GM18526 (cell line): ENCODE data around the gene MT1F.

ENCODE experiments used
- POLR2A ChIP-seq: IDR thresholded peaks from 3 replicates; pipeline ENCODE4 v1.6.1; 2011; ENCODE audit not compliant: insufficient read length; ENCODE audit errors: extremely low read depth

Gene MT1F

DNA sequence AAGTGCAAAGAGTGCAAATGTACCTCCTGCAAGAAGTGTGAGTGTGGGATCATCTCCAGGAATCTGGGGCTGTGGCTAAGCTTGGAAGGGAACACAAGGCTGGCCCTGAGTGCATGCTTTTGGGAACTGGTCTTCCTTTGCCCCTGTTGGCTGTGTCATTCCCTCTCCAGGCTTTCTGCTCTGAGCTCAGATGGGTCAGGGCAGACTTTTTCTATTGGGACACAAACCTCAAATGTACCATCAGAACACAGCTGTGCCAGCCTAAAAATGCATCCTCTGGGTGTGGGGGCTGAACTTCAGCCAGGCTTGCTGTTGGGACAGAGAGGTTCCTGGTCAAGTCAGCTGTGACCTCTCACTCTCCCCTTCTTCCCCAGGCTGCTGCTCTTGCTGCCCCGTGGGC lies 5.2 kb upstream of the MT1F start:
- no peak for TF ChIP-seq POLR2A

GRCh38 chr16:56653218-56653617 lies 4.5 kb upstream of the MT1F start:
- TF ChIP-seq POLR2A, result no peak

DNA sequence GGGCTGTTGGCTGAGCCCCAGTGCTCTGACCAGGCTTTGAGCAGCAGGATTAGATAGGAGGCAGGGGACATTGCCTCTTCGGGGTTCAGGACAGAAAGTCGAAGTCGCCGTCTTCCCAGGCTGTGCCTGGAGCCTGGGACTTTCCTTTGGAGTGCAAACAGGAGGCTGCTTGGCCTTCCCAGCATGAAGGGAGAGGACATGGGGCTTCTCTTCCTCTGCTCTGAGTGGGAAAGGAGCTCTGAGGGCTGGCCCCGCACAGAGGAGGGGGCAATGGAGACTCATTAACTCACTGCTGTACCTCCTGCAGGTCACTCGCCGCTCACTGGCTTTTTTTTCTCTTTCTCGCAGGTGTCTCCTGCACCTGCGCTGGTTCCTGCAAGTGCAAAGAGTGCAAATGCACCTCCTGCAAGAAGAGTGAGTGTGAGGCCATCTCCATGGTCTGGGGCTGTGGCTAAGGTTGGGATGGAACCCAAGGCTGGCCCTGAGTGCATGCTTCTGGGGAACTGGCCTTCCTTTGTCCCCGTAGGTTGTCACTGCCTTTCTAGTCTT lies 642 bp downstream of the MT1F start:
- no peak for TF ChIP-seq POLR2A

GRCh38 chr16:56662357-56663354 lies 4.9 kb downstream of the MT1F start:
- no peak for TF ChIP-seq POLR2A

GRCh38 chr16:56664506-56664905 lies 6.7 kb downstream of the MT1F start:
- no peak for TF ChIP-seq POLR2A

DNA sequence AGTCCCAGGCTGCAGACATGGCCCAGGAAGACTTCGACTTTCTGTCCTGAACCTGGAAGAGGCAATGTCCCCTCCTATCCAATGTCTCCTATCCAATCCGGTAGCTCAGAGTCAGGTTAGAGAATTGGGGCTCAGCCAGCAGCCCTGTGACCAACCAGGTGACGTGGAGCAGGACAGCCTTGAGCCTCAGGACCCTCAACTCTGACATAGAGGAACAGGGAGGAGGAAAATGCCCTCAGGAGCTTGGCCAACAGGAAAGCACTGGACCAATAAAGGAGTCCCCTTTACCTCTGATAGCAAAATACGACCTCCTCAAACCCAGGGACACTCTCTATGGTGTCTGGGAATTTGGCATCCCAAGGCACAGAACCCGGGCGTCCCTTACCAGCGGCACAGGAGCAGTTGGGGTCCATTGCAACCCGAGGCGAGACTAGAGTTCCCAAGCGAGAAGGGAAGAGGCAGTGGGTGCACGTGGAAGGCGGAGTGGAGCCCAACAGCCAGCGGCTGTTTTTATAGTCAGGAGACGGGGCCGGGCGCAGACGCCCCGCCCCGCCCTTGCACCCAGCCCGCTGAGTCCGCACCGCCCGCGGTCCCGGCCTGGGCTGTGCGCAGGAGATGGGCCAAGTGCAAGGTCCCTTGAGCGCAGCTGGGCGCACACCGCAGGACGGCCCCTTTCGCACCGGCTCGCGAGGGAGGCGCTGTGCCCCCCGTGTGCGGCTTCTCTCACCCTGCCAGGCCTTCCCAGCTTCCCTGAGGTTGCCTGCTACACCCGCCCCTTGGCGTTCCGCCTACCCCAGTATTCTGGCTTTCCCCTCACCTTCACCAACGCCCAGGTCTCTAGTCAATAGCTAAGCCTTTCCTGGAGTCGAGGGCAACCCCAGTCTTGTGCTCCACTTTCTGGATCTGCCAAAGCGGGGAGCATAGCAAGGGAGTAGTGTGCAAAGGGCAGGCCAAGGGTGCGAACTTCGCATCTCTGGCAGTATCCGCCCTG lies 10.1 kb downstream of the MT1F start, which contains the start of gene MT1G:
TSS of gene MT1G (minus strand) at position 485 of the 991 bp plus-strand sequence. CDS start at position 413, 72 bp downstream.
- no peak for TF ChIP-seq POLR2A

GRCh38 chr16:56669005-56669839 lies 11.5 kb downstream of the MT1F start, which contains the start of gene MT1H:
Gene MT1H (plus strand): TSS chr16:56669814. CDS start chr16:56669885, 71 bp downstream.
- no peak for TF ChIP-seq POLR2A

DNA sequence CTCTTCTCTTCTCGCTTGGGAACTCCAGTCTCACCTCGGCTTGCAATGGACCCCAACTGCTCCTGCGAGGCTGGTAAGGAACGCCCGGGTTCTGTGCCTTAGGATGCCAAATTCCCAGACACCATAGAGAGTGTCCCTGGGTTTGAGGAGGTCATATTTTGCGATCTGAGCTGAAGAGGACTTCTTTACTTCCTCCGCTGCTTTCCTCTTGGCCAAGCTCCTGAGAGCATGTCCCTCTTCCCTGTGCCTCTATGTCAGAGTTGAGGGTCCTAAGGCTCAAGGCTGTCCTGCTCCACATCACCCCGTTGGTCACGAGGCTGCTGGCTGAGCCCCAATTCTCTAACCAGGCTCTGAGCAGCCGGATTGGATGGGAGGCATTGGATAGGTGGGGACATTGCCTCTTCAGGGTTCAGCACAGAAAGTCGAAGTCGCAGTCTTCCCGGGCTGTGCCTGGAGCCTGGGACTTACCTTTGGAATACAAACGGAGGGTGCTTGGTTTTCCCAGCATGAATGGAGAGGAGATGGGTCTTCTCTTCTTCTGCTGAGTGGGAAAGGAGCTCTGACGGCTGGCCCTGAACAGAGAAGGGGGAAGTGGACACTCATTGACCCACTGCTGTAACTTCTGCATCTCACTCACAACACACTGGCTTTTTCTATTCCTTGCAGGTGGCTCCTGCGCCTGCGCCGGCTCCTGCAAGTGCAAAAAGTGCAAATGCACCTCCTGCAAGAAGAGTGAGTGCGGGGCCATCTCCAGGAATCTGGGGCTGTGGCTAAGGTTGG lies 12.3 kb downstream of the MT1F start:
- no peak for TF ChIP-seq POLR2A

DNA sequence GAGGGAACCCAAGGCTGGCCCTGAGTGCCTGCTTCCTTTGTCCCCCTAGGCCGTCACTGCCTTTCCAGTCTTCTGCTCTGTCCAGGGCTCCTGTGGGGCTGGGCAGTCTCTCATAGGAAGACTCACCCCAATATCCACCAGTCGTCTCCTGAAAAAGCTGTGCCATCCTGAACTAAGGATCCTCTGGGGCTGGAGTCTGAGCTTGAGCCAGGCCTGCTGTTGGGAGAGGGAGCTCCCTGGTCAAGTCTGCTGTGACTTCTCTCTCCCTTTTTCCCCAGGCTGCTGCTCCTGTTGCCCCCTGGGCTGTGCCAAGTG lies 12.8 kb downstream of the MT1F start:
- no peak for TF ChIP-seq POLR2A

GRCh38 chr16:56672761-56673536 lies 15.2 kb downstream of the MT1F start:
- no peak for TF ChIP-seq POLR2A

GRCh38 chr16:56673921-56674320 lies 16.2 kb downstream of the MT1F start:
- TF ChIP-seq POLR2A, result no peak

DNA sequence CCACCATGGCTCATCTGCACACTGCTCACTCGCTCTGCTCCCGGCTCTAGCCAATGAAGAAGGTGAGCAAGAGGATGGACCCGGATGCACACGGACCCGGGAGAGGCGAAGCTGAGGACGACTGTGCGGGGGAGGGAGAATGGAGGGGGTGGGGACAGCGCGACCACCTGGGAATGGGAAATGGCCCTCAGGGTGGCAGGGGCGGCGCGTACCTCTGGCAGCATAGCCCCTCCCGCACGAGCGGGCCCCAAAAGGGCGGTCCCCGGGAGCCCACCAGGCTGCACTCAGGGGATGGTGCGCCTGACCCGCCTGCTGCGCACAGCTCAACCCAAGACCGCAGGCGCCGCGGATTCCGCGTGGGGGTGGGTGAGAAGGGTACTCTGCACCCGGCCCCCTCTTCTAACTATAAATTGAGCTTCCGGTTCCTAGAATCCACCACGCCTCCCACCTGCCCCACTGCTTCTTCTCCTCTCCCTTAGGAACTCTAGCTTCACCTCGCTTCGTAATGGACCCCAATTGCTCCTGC lies 18.0 kb downstream of the MT1F start:
- TF ChIP-seq POLR2A, result no peak

- no peak for TF ChIP-seq POLR2A
These were observed 19.7 kb downstream of the MT1F start for GRCh38 chr16:56677474-56677873.
